Upper lobe of right lung (tissue), 1 donor: ENCODE results near the gene PRSS27. TPM values are rescaled to one million over a fixed set of nuclear protein-coding genes. Genes with fewer than 3 reads are reported as not detected.
"Not testable (repeated sequence)": the region's sequence is repeated elsewhere in the genome, so short reads cannot be mapped to it uniquely, and the experiment has no call there.

Source experiments
- ATAC-seq: fragments of 200-7000 bp; cut with Tn5 transposase; one replicate; pipeline ENCODE4 v1.9.1; 2020; ENCODE audit warnings: mild to moderate bottlenecking, moderate library complexity
- DNase-seq: peaks from one replicate; pipeline ENCODE4 v3.0.0-alpha.2; 2020
- H3K27ac ChIP-seq: fragments of 200-600 bp; one replicate; pipeline ENCODE4 v1.8.0; 2022
- H3K27me3 ChIP-seq: fragments of 200-600 bp; one replicate; pipeline ENCODE4 v1.8.0; 2022; ENCODE audit warnings: mild to moderate bottlenecking
- H3K36me3 ChIP-seq: fragments of 200-600 bp; one replicate; pipeline ENCODE4 v1.8.0; 2022
- H3K4me1 ChIP-seq: fragments of 200-600 bp; one replicate; pipeline ENCODE4 v1.8.0; 2022
- H3K4me3 ChIP-seq: fragments of 200-600 bp; one replicate; pipeline ENCODE4 v1.8.0; 2022; ENCODE audit warnings: mild to moderate bottlenecking
- H3K9me3 ChIP-seq: fragments of 200-600 bp; one replicate; pipeline ENCODE4 v1.8.0; 2022
- CTCF ChIP-seq: fragments of 200-600 bp; IDR thresholded peaks from one replicate; pipeline ENCODE4 v1.8.0; 2022; ENCODE audit warnings: antibody characterized with exemption
- intact Hi-C: fragments of 100-400 bp; cut with DNase I; formaldehyde crosslinking; loops from one replicate; pipeline ENCODE4 v1.11.0; 2022
- total RNA-seq: library from RNA; stranded (reverse); fragmentation: NEBNext Ultra II Directional; extraction: Animal tissue kit (Norgen Biotek cat#: 25700); gene quantifications from one replicate; pipeline ENCODE4 v1.2.1, GENCODE V29; 2021
- donor health status: DM: no; HTN: yes; CAD: no; lungs with severe emphysema.

The PRSS27 gene
- total RNA-seq, 1 donor from 2014 or later, result 0.81 TPM

GRCh38 chr16:2734844-2735515 lies 15.0 kb upstream of the PRSS27 start:
- H3K27ac ChIP-seq, result no peak overlapping the region
- H3K27me3 ChIP-seq, result no peaks in the 10 kb centered on the region
- intact Hi-C loops, result no loop called here
- no peaks in the 10 kb centered on the region for H3K4me1 ChIP-seq
- ATAC-seq (peak; percentile 50), DNase-seq (no peak)
- no peaks in the 10 kb centered on the region for H3K36me3 ChIP-seq
- no peaks in the 10 kb centered on the region for H3K9me3 ChIP-seq
- TF ChIP-seq CTCF, result no peak
- H3K4me3 ChIP-seq, result no peak overlapping the region

GRCh38 chr16:2728034-2728433 lies 8.0 kb upstream of the PRSS27 start:
- H3K9me3 ChIP-seq, result no peaks in the 10 kb centered on the region
- intact Hi-C loops, result no loop called here
- no peak for ATAC-seq

GRCh38 chr16:2726923-2727322 lies 6.9 kb upstream of the PRSS27 start:
- no peak overlapping the region for H3K4me3 ChIP-seq
- intact Hi-C loops, result no loop called here
- H3K27me3 ChIP-seq, result no peaks in the 10 kb centered on the region
- no peaks in the 10 kb centered on the region for H3K36me3 ChIP-seq
- DNase-seq (no peak), ATAC-seq (no peak)
- H3K9me3 ChIP-seq, result no peaks in the 10 kb centered on the region
- H3K27ac ChIP-seq, result no peak overlapping the region
- no peak for TF ChIP-seq CTCF
- H3K4me1 ChIP-seq, result no peaks in the 10 kb centered on the region

More at GRCh38 chr16:2728034-2728433, 8.0 kb upstream of the PRSS27 start:
- H3K27ac ChIP-seq, result no peak overlapping the region
- no peaks in the 10 kb centered on the region for H3K4me1 ChIP-seq
- no peaks in the 10 kb centered on the region for H3K36me3 ChIP-seq
- DNase-seq, result no peak
- no peak overlapping the region for H3K4me3 ChIP-seq
- no peak for TF ChIP-seq CTCF
- H3K27me3 ChIP-seq, result no peaks in the 10 kb centered on the region

- intact Hi-C loops, result no loop called here
- ATAC-seq (no peak), DNase-seq (no peak)
- Histone ChIP-seq H3K4me3 (no peak overlapping the region), H3K9me3 (no peaks in the 10 kb centered on the region), H3K36me3 (no peaks in the 10 kb centered on the region), H3K27ac (no peak overlapping the region), H3K4me1 (peaks cover 7% of the 10 kb centered on the region), H3K27me3 (no peaks in the 10 kb centered on the region)
- TF ChIP-seq CTCF, result no peak
These were observed 4.9 kb upstream of the PRSS27 start for GRCh38 chr16:2724816-2725348.

GRCh38 chr16:2724088-2724676 lies 4.2 kb upstream of the PRSS27 start:
- ATAC-seq, result no peak
- Histone ChIP-seq H3K27me3 (no peaks in the 10 kb centered on the region), H3K9me3 (no peaks in the 10 kb centered on the region), H3K4me3 (no peak overlapping the region), H3K27ac (no peak overlapping the region), H3K4me1 (peaks cover 11% of the 10 kb centered on the region), H3K36me3 (no peaks in the 10 kb centered on the region)
- no peak for DNase-seq
- TF ChIP-seq CTCF, result no peak
- intact Hi-C loops, result no loop called here

GRCh38 chr16:2721634-2722173 lies 1.7 kb upstream of the PRSS27 start:
- intact Hi-C loops, H3K36me3 ChIP-seq, ATAC-seq, DNase-seq, H3K27me3 ChIP-seq, H3K9me3 ChIP-seq: not testable (repeated sequence)
- Histone ChIP-seq H3K4me1 (peaks cover 11% of the 10 kb centered on the region), H3K27ac (peak overlapping the region; percentile 81), H3K4me3 (peak overlapping the region; percentile 67)
